Hindlimb muscle (tissue), 1 donor: Measurements from ENCODE around the gene PCTP. TPM values are rescaled to one million over a fixed set of nuclear protein-coding genes. Genes with fewer than 3 reads are reported as not detected.
A peak's percentile ranks its signal among the peaks of the same experiment; 100 is the strongest.

Experiments used
- DNase-seq: peaks from one replicate; pipeline ENCODE4 v3.0.0-alpha.2; 2013
- polyA plus RNA-seq: library from polyadenylated mRNA; unstranded; fragments of 120-200 nt; gene quantifications from one replicate; pipeline ENCODE4 v1.2.1, GENCODE V29; 2013; ENCODE audit not compliant: insufficient read length

The PCTP gene
- polyA plus RNA-seq, 1 donor: 9.7 TPM

GRCh38 chr17:55806745-55807495 lies 56.1 kb downstream of the PCTP start:
- no peak for DNase-seq

- no peak for DNase-seq
These were observed 60.7 kb downstream of the PCTP start for GRCh38 chr17:55811536-55811935.

GRCh38 chr17:55812323-55812722 lies 61.5 kb downstream of the PCTP start:
- DNase-seq: no peak

DNA sequence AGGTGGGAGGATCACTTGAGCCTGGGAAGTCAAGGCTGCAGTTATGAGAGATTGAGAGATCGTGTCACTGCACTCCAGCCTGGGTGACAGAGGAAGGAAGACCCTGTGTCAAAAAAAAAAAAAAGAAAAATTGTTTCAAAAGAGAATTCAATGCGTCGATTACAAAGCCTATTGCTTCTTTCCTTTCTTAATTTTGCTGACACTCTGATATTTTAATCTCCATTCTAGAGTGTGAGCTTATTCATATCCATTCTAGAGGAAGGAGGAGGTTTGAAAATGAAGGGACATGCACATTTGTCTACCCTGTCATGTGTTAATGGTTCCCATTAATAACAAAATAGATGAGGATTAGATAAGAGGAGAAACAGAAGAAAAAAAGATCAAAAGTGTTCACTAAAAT lies 63.1 kb downstream of the PCTP start:
- no peak for DNase-seq

GRCh38 chr17:55814377-55814776 lies 63.5 kb downstream of the PCTP start:
- DNase-seq: no peak

DNA sequence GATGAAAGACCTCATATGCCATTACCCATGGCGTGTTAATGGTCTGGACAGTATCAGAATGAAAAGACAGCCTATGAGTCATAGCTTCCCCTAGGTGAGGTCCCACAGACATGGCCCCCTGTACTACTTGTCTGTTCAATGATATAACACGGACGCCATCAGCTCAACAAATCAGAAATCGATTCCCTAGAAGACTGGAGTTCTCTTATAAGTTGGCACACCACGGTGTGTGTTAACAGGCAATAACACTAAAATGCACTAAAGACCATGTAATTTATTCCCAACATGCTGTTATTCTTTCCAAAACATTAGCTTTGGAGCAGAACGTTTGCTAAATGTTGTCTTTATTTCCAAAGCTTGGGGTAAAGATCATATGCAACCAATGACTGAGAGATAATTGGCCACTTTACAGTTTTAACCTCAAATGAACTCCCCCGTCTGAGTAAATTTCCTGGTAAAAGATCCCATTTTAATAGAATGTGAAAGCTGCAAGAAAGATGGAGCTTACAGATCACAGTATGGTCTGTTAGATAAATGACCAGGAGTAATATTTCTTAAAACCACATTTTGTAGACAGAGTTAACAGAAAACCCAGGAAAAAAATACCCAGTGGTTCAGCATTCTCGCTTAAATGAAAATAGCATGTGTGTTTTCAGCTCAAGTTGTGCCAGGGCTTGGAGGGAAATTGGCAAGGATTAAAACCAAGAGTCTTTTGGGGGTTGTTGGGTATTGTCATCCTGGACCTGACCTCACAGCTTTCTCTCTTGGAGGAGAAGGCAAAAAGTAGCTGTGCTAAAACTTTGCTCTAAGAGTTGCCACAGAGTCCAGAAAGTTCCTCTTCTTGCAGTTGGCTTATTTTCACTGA lies 65.9 kb downstream of the PCTP start:
- DNase-seq: peak; percentile 11

GRCh38 chr17:55817397-55817709 lies 66.5 kb downstream of the PCTP start:
- no peak for DNase-seq

GRCh38 chr17:55818026-55818425 lies 67.2 kb downstream of the PCTP start:
- DNase-seq: no peak

DNA sequence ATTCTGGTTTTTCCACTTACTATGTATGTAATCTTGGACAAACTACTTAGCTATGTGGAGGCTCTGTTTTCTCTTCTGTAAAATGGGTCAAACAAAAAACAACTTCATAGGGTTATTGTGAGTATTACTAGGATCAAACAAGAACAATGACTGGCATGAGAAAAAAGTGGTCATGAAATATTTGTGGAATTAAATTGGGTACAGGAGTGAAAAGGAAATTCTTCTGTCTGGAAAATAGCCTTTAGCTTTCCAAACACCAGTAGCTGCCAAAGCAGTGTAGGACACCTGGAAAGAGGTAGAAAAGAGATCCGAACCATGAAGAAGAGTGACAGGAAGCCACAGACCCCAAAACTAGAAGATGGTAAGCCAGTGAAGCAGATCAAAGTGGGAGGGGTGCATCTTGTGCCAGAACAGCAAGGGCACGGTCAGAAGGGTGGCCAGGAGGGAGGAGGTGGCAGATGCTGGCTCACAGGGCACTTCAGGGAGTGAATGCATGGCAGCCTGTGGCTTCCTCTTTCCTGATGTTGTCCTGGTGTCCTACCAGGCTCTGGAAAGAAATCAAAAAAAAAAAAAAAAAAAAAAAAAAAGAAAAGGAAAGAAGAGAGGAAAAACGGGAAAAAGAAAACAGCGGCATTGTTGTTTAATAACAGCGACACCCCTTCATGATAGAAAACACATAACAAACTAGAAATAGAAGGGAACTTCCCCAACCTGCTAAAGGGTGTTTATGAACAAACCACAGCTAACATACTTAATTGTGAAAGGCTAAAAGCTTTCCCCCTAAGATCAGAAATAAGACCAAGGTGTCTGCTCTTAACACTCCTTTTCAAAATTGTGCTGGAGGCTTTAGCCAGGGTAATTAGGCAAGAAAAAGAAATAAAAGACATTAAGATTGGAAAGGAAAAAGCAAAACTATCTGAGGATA lies 67.9 kb downstream of the PCTP start:
- no peak for DNase-seq

GRCh38 chr17:55820675-55821074 lies 69.8 kb downstream of the PCTP start:
- DNase-seq: no peak

- DNase-seq: peak; percentile 11
These were observed 71.2 kb downstream of the PCTP start for GRCh38 chr17:55822028-55822427.

DNA sequence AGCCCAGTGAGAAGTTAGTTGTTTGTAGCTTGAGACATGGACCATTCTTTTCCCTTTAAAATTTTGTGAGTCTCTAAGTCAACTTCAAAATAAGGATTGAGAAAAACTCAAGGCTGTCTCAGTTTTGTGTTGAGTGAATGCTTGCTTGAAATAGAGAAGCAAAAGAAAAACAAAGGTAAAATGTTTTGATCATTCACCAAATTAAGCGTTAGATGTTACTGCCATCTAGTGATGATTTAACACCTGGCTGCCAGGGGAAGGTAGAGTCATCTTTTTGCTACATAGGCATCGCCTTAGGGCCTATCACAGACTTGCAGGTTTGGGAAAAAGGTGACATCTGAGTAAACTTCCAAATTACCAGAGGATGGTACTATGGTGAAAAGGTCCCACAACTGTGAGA lies 74.4 kb downstream of the PCTP start:
- DNase-seq: no peak

Other genes with a start within 250 kb of the PCTP start
- 0.09 TPM for gene SMIM36, start 239.6 kb upstream of the PCTP start, polyA plus RNA-seq
- gene TMEM100, start 28.2 kb upstream of the PCTP start, polyA plus RNA-seq: 4.2 TPM